ENCODE data around the gene SCAPER.

DNA sequence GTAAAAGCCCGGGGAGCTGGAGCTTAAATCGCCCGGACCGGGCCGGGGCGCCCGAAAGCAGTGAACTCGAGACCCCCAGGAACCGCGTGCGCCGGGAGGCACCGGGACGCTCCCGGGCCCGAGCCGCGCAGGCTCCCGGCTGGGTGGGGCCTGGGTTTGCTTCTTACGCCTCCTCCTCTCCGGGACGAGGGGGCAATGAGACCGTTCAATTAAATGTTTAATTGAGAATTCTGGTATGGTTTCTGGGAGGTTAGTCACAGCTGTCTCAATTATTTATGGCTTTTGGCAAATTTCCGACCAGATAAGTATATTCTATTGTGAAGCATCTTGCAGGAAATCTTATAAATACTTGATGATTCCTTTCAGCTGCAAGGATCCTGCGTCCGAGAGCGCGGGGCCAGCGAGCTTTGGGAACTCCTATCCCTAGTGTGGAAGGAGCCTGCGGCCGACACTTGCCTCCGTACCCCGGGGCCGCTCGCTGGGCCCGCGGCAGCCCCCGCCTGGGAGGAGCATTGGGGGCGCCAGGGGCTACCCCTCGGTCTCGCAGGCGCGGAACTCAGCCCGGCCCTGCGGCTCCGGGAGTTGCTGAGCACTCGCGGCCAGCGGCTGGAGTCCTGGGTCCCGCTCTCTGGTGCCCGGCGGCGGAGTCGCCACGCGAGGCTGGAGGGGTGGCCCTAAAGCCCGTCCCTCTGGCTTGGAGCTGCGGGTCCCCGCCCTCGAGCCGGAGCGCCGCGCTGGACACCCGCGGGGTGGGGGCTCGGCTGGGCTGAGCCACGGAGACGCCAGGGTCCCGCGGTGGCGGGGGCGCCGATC, 558.3 kb downstream of the SCAPER start:
- TF ChIP-seq MXI1 (IDR thresholded peaks at IDR 0.05; ENCODE audit: borderline replicate concordance, low read depth, low read length): no peak
- no peak for TF ChIP-seq CTCF (conservative IDR thresholded peaks at IDR 0.05; ENCODE audit: low read depth, low read length)
- no peak for TF ChIP-seq POLR2A (IDR thresholded peaks at IDR 0.05; ENCODE audit: low read depth, low read length)
- TF ChIP-seq, protein P1, sequence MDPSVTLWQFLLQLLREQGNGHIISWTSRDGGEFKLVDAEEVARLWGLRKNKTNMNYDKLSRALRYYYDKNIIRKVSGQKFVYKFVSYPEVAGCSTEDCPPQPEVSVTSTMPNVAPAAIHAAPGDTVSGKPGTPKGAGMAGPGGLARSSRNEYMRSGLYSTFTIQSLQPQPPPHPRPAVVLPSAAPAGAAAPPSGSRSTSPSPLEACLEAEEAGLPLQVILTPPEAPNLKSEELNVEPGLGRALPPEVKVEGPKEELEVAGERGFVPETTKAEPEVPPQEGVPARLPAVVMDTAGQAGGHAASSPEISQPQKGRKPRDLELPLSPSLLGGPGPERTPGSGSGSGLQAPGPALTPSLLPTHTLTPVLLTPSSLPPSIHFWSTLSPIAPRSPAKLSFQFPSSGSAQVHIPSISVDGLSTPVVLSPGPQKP (IDR thresholded peaks at IDR 0.05; ENCODE audit: borderline replicate concordance, low read depth, low read length): no peak
- no peak for TF ChIP-seq FOS (IDR thresholded peaks at IDR 0.05; ENCODE audit: low read depth, low read length)
- no peak for TF ChIP-seq USF2 (IDR thresholded peaks at IDR 0.05; ENCODE audit: low read depth, low read length)
